ENCODE results near the gene AOC2.
"Not testable (repeated sequence)": the region's sequence is repeated elsewhere in the genome, so short reads cannot be mapped to it uniquely, and the experiment has no call there.

Gene AOC2

DNA sequence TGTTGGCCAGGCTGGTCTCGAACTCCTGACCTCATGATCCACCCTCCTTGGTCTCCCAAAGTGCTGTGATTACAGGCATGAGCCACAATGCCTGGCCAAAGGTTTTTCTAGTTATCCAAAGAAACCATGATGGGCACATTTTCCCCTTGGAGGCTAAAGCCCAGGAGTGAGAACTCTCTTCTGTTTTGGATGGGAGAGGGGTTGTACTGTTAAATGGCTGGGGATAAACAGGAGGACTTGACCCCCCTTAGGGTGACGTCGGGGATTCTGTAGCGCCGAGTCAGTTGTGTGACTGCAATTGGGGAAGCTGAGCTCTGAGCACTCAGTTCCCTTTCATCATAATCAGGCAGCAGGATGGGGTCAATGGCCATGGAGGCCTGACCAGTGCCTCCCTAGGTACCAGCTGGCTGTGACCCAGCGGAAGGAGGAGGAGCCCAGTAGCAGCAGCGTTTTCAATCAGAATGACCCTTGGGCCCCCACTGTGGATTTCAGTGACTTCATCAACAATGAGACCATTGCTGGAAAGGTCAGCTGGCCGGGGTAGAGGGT, 10.7 kb downstream of the AOC2 start:
- no peak for DNase-seq (ENCODE audit: low read depth in 2 of 2)

DNA sequence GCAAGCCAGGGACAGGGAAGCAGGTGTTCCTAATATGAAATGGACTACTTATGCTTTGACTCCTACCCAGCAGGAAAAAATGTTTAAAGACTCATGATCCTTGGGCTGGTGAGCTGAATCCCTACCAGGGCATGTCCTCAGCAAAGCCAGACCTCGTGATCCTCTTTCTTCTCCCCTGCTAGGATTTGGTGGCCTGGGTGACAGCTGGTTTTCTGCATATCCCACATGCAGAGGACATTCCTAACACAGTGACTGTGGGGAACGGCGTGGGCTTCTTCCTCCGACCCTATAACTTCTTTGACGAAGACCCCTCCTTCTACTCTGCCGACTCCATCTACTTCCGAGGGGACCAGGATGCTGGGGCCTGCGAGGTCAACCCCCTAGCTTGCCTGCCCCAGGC, 11.7 kb downstream of the AOC2 start:
- DNase-seq (ENCODE audit: low read depth in 2 of 2) = not testable (repeated sequence)

DNA sequence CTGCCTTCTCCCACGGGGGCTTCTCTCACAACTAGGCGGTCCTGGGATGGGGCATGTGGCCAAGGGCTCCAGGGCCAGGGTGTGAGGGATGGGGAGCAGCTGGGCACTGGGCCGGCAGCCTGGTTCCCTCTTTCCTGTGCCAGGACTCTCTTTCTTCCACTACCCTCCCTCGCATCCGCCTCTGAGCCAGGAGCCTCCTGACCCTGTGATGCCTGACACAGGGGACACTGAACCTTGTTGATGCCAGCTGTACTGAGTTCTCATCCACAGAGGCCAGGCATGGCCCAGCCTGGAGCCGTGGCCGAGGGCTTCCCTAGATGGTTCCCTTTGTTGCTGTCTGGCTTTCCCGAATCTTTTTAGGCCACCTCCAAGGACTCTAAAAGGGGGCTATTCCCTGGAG, 12.1 kb downstream of the AOC2 start:
- DNase-seq (ENCODE audit: low read depth in 2 of 2) = not testable (repeated sequence)

DNA sequence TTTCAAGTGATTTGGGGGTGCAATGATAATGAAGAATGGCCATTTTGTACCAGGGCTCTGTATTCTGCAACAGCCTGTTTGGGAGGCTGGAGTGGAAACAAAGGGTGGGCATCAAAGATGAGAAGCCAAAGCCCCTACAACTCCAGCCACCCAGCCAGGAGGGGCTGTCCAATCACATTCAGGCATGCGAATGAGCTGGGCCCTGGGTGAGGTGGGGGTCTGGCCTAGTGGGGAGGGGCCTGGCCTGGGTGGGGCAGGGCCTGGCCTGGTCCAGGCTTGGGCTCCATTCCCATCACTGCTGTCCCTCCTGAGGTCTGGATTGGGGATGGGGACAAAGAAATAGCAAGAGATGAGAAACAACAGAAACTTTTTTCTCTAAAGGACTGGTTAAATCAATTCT, 13.0 kb downstream of the AOC2 start:
- DNase-seq (ENCODE audit: low read depth in 2 of 2) = no peak

DNA sequence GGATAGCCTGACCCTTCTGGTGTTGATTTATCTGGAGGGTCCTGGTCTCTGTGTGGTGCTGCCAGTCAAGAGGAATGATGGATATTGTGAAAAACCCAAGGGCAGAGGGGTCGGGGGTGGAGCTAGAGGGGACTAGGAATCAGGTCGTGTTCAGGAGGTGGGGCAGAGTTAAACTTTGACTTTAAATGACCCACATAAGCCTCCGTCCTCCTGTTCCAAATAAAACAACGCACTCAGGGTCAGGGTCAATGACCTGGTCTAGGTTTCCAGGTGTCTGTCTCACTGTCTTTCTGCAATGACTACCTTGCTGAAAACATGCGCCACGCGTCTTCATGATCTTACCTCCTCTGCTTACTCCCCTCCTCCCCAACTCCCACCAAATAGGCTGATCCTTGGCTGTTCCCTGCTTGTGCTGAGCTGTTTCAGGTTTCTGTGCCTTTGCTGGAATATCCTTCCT, 21.3 kb downstream of the AOC2 start:
- no peak for DNase-seq (ENCODE audit: low read depth in 2 of 2)

DNA sequence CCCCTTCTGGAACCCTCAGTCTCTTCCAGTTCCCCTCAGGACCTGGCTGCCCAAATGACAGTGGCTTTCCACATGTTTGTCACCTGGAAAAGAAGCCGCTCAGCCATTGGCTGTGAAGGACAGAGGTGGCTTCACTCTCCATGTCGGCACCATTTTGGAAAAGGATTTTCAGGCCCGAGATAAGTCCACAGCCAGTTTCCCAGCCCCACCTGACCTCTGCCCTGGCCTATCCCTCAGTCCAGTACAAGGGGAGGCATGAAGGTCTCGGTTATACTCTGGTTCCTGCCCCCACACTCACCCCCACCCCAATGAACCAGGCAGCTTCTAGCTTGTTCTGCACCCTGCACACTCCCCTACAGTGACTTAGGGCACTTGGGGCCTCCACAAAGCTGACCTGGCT, 21.8 kb downstream of the AOC2 start:
- no peak for DNase-seq (ENCODE audit: low read depth in 2 of 2)

DNA sequence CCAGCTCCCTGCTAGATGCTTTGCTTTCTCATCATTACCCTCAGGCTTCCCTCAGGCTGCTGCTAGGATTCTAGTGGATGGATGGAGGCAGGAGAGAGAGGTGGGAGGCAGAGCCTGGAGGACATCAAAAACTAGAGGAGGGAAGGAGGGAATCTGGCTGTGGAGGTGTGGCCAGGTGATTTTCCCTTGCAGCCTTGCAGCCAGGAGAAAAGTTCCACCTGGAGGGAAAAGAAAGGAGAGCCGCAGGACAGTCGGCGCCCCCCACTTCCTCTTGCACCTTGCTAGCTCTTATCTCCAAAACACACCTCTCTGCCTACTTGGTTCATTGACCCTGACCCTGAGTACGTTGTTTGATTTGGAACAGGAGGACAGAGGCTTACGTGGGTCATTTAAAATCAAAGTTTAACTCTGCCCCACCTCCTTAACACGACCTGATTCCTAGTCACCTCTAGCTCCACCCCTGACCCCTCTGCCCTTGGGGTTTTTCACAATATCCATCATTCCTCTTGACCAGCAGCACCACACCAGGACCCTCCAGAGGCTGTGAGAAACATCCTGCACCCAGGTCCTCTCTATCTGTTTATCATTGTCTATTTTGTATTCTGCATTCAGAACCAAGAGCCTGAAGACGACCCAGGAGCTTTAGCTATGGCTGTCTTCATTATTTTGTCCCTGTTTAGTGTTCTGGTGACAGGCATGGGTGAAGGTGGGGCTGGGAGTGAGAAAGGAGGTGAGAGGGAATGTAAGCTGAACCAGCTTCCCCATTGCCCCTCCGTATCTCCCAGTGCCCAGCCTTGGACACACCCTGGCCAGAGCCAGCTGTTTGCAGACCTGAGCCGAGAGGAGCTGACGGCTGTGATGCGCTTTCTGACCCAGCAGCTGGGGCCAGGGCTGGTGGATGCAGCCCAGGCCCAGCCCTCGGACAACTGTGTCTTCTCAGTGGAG, 22.5 kb downstream of the AOC2 start:
- no peak for DNase-seq (ENCODE audit: low read depth in 2 of 2)

DNA sequence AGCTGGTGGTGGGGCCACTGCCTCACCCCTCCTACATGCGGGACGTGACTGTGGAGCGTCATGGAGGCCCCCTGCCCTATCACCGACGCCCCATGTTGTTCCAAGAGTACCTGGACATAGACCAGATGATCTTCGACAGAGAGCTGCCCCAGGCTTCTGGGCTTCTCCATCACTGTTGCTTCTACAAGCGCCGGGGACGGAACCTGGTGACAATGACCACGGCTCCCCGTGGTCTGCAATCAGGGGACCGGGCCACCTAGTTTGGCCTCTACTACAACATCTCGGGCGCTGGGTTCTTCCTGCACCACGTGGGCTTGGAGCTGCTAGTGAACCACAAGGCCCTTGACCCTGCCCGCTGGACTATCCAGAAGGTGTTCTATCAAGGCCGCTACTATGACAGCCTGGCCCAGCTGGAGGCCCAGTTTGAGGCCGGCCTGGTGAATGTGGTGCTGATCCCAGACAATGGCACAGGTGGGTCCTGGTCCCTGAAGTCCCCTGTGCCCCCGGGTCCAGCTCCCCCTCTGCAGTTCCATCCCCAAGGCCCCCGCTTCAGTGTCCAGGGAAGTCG, 23.4 kb downstream of the AOC2 start:
- DNase-seq (ENCODE audit: low read depth in 2 of 2) = not testable (repeated sequence)

DNA sequence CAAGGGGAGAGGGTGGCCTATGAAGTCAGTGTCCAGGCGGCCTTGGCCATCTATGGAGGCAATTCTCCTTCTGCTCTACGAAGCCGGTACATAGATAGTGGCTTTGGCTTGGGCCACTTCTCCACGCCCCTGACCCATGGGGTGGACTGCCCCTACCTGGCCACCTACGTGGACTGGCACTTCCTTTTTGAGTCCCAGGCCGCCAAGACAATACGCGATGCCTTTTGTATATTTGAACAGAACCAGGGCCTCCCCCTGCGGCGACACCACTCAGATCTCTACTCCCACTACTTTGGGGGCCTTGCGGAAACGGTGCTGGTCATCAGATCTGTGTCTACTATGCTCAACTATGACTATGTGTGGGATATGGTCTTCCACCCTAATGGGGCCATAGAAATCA, 24.0 kb downstream of the AOC2 start:
- no peak for DNase-seq (ENCODE audit: low read depth in 2 of 2)

DNA sequence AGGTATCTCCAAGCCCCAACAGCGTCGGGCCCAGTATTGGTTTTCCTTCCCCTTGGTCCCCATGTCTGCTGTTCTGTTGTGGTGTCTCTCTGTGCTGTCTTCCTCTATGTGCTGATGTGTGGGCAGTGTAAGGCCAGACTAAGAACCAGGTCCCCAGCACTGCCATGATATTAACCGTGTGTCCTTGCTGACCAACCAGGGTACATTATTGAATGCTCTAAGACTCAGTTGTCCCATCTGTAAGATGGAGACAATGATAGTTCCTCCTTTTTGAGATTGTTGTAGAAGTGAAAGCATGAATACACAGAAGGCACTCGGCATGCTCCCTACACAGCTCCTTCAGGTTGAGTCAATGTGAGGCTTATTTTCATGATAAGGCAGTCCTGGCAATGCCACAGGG, 27.3 kb downstream of the AOC2 start:
- no peak for DNase-seq (ENCODE audit: low read depth in 2 of 2)

DNA sequence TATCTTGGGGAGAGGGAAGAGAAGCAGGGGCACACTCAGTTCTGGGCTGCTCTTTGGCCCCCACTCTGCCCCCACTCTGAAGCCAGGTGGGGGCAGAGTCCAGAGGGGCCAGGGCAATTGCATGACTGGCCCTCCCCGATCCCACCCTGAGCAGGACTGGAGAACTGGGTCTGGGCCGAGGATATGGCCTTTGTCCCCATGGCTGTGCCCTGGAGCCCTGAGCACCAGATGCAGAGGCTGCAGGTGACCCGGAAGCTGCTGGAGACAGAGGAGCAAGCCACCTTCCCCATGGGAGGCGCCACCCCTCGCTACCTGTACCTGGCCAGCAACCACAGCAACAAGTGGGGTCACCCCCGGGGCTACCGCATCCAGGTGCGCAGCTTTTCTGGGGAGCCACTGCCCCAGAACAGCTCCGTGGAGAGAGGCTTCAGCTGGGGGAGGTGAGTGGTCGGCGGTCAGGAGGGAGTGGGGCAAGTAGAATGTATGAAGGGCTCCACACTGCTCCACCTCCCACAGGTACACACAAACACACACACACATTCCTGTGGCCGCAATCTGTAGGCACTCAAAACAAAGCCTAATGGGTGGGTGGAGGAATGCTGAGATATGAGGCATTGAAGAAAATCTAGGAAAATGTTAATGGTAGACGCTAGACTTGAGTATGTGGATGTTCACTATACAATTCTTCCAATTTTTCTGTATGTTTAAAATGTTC, 28.0 kb downstream of the AOC2 start:
- no peak for DNase-seq (ENCODE audit: low read depth in 2 of 2)

DNA sequence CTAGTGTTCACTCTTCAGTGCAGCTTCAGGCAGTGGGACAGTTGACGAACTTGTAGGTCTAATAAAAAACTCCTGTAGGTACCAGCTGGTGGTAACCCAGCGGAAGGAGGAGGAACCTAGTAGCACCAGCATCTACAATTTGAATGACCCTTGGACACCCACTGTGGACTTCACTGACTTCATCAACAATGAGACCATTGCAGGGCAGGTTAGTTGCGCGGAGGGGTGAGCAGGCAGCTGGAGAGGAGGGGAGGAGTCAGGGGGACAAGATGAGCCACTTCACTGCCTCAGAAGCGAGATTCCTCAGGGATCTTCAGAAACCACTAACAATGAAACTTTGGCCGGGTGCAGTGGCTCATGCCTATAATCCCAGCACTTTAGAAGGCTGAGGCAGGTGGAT, 28.9 kb downstream of the AOC2 start:
- DNase-seq (ENCODE audit: low read depth in 2 of 2) = no peak

DNA sequence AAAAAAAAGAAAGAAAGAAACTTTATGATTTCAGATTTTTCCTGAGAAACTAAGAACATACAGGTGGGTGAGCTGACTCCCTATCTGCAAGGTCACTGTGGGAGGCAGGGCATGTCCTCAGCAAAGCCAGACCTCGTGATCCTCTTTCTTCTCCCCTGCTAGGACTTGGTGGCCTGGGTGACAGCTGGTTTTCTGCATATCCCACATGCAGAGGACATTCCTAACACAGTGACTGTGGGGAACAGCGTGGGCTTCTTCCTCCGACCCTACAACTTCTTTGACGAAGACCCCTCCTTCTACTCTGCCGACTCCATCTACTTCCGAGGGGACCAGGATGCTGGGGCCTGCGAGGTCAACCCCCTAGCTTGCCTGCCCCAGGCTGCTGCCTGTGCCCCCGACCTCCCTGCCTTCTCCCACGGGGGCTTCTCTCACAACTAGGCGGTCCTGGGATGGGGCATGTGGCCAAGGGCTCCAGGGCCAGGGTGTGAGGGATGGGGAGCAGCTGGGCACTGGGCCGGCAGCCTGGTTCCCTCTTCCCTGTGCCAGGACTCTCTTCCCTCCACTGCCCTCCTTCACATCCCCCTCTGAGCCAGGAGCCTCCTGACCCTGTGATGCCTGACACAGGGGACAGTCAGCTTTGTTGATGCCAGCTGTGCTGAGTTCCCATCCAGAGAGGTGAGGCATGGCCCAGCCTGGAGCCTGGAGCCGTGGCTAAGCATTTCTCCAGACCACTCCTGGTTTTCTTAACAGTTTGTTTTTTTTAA, 29.7 kb downstream of the AOC2 start:
- not testable (repeated sequence) for DNase-seq (ENCODE audit: low read depth in 2 of 2)

DNA sequence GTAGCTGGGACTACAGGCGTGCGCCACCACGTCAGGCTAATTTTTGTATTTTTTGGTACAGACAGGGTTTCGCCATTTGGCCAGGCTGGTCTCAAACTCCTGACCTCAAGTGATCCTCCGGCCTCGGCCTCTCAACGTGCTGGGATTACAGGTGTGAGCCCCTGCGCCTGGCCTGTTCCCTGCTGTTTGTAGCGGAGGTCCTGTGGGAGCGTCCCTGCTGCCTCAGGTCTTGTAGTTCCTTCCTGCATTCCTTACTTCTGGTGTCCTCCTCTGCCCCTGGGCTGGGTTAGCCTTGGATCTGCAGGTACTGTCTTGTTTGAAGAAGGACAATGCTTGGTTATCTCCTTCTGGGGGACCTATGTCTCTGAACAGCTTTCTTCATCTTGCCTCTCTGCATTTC, 32.7 kb downstream of the AOC2 start:
- DNase-seq (ENCODE audit: low read depth in 2 of 2) = no peak

DNA sequence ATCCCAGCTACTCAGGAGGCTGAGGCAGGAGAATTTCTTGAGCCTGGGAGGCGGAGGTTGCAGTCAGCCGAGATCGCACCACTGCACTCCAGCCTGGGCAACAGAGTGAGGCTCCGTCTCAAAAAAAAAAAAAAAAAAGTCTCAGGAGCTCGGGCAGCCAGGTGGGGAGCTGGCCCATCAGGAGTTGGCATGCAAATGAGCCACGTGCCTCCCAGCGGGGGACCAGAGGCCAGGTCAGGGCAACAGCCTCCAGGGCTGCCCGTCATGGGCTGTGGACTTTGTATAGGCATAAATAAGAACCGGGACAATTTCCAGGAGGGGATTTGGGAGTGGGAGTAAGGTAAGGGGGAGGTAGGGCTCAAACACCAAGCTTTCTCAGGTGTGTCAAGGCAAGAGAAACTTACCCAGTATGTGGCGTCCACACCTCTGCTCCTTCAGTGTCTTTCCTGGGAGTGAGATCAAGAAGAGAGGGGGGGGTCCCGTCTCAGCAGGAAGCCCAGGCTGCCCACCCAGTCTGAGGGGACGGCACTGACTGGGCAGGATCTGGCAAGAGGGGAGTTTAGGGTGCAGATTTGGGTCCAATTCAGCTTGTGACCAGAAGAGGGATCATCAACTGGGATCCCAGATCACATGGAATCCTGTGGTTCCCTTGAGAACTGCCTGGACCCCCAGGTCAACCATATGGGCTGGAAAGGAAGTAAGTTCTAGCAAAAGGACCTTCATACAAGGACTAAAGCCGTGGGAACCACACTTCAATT, 33.9 kb downstream of the AOC2 start:
- DNase-seq (ENCODE audit: low read depth in 2 of 2) = no peak

DNA sequence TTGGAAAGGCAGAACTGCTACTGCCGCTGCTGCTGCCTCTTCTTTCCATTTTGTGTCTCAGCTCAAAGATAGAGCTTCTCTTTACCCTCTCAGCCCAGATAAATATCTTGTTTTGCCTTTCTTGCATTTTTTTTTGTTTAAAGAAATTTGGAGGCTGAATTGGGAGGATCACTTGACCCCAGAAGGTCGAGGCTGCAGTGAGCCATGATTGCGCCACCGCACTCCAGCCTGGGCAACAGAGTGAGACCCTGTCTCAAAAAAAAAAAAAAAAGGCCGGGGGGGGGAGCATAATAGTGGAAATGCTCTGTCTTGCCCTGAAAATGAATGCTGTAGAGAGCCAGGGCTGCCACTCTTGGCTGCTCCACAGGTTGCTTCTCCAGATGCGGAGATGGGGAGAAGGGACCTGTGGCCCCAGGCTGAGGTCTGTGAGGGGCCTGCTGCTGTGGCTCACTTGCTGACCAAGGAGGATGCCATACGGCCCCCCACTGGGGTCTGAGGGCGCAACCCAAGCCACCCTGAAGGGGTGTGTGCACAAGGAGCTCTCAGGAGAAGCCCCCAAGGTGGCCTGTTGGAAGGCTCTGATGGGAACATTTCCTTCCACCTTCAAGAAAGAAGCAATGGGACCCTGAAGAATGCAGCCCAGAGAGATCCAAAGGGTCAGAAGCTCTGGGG, 34.7 kb downstream of the AOC2 start:
- no peak for DNase-seq (ENCODE audit: low read depth in 2 of 2)

DNA sequence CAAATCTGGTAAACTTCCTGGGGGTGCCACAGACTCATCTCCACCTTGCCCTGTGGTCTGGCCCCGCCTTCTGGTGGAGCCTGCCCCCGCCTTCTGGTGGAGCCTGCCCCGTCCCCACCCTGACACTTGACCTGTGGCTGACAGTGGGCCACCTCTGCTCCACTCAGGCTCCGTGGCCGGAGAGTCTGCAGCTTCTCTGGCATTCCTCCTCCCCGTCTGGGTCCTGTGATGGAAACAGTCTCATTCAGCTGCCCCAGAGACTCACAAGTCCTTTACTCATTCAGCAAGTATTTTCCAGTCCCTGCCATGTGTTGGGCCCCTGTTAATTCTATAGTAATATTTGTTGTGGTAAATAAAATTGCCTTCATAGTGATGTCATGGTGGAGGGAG, 35.2 kb downstream of the AOC2 start:
- no peak for DNase-seq (ENCODE audit: low read depth in 2 of 2)

DNA sequence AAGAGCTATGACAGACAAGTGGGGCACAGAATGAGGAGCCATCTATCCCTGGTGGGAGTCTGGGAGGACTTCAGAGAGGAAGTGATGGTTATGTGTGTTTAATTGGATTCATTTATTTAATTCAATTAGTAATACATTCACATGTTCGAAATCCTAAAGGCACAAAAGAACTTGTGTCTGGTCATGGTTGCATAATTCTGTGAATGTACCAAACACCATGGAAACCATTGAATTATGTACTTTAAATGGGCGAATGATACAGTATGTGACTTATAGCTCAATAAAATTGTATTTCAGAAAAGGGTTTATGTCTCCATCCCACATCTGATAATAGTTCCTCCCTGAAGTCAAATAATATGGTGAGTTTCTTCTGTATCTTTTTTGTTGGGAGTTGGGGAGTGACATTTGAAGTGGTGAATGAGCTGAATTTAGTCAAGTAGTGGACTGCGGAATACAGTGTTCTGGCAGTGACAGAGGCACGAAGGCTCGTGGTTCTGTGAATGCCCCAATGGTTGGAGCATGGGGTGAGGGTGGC, 36.5 kb downstream of the AOC2 start:
- DNase-seq (ENCODE audit: low read depth in 2 of 2) = no peak

DNA sequence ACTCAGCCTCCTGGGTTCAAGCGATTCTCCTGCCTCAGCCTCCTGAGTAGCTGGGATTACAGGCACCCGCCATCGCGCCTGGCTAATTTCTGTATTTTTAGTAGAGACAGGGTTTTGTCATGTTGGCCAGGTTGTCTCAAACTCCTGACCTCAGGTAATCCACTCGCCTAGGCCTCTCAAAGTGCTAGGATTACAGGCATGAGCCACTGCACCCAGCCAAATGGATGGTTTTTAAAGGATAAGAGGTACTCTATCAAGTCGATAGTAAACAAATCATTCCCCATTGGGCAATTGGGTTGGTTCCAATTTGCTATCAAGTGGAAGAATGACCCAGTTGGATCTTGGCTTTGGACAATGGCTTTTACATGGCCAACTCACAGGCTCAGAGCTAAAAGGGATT, 37.3 kb downstream of the AOC2 start:
- DNase-seq (ENCODE audit: low read depth in 2 of 2) = not testable (repeated sequence)

DNA sequence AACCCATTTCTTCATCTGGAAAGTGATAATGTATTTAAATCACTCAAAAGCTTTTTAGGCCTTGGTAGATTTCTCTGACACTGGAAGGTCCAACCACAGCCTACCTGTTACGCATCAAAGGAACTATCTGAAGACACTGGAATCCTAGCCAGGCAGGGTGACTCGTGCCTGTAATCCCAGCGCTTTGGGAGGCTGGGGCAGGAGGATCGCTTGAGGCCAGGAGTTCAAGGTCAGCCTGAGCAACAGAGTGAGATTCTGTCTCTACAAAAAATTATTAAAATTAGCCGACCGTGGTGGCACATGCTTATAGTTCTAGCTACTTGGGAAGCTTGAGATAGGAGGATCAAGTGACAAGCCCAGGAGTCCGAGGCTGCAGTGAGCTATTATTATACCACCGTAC, 37.8 kb downstream of the AOC2 start:
- no peak for DNase-seq (ENCODE audit: low read depth in 2 of 2)

Data from stimulated activated CD8-positive, alpha-beta memory T cell treated with anti-CD3 and anti-CD28 coated beads, Interleukin-7, amount 100 ng/mL, for 1 hour (primary cell).